DND-41 (cell line): ENCODE results near the gene MYO5A.

Source experiments
- CTCF ChIP-seq: IDR thresholded peaks from 2 replicates; pipeline ENCODE4 v1.5.1; 2012; ENCODE audit warnings: borderline replicate concordance, low read length, moderate library complexity, mild to moderate bottlenecking; ENCODE audit not compliant: poor library complexity, severe bottlenecking; ENCODE audit errors: extremely low read depth
- EZH2 ChIP-seq: IDR thresholded peaks from 3 replicates; pipeline ENCODE4 v1.6.1; 2012; ENCODE audit warnings: borderline replicate concordance, low read depth, mild to moderate bottlenecking, moderate library complexity, low read length, inconsistent platforms; ENCODE audit not compliant: severe bottlenecking

GRCh38 chr15:52520421-52520820 is 8.3 kb downstream of the MYO5A start:
- no peak for TF ChIP-seq CTCF
- TF ChIP-seq EZH2 = no peak
